Activated T-helper 1 cell treated with anti-CD3 and anti-CD28 coated beads, Interleukin-12 subunit alpha, Interleukin-12 subunit beta, Interleukin-2, Interleukin-4 antibody, amounts not matched to agents 30 ng/mL and 10 ng/mL and 1 ng/mL, durations not matched to agents 14 hours and 24 hours and 36 hours (primary cell): Measurements from ENCODE around the gene RRP7A. TPM values are rescaled to one million over a fixed set of nuclear protein-coding genes. Genes with fewer than 3 reads are reported as not detected.
"Not testable (repeated sequence)": the region's sequence is repeated elsewhere in the genome, so short reads cannot be mapped to it uniquely, and the experiment has no call there.

Experiments used
- DNase-seq: peaks from one replicate; pipeline ENCODE4 v3.0.0; 2021; ENCODE audit warnings: low spot score
- H3K27ac Mint-ChIP-seq: one replicate; pipeline ENCODE4 v1.8.0; 2021; ENCODE audit warnings: mild to moderate bottlenecking, mixed read lengths
- H3K27me3 Mint-ChIP-seq: one replicate; pipeline ENCODE4 v1.8.0; 2022; ENCODE audit warnings: mild to moderate bottlenecking, moderate library complexity, mixed read lengths; ENCODE audit not compliant: insufficient read depth
- H3K36me3 Mint-ChIP-seq: one replicate; pipeline ENCODE4 v1.8.0; 2021; ENCODE audit warnings: low read depth, mixed read lengths
- H3K4me1 Mint-ChIP-seq: one replicate; pipeline ENCODE4 v1.8.0; 2021; ENCODE audit warnings: low read depth, mixed read lengths
- H3K4me3 Mint-ChIP-seq: one replicate; pipeline ENCODE4 v1.8.0; 2021; ENCODE audit warnings: mild to moderate bottlenecking, moderate library complexity, mixed read lengths
- H3K9me3 Mint-ChIP-seq: one replicate; pipeline ENCODE4 v1.8.0; 2021; ENCODE audit warnings: mixed read lengths
- intact Hi-C: fragments of 100-400 bp; cut with micrococcal nuclease; formaldehyde crosslinking; loops from one replicate; pipeline ENCODE4 v1.15.1; 2024
- total RNA-seq: library from RNA; stranded (reverse); gene quantifications from 2 replicates; pipeline ENCODE4 v1.2.3, GENCODE V29; 2022

RRP7A gene, protein sequence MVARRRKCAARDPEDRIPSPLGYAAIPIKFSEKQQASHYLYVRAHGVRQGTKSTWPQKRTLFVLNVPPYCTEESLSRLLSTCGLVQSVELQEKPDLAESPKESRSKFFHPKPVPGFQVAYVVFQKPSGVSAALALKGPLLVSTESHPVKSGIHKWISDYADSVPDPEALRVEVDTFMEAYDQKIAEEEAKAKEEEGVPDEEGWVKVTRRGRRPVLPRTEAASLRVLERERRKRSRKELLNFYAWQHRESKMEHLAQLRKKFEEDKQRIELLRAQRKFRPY
- total RNA-seq = 131 and 144 TPM in 2 replicates

DNA sequence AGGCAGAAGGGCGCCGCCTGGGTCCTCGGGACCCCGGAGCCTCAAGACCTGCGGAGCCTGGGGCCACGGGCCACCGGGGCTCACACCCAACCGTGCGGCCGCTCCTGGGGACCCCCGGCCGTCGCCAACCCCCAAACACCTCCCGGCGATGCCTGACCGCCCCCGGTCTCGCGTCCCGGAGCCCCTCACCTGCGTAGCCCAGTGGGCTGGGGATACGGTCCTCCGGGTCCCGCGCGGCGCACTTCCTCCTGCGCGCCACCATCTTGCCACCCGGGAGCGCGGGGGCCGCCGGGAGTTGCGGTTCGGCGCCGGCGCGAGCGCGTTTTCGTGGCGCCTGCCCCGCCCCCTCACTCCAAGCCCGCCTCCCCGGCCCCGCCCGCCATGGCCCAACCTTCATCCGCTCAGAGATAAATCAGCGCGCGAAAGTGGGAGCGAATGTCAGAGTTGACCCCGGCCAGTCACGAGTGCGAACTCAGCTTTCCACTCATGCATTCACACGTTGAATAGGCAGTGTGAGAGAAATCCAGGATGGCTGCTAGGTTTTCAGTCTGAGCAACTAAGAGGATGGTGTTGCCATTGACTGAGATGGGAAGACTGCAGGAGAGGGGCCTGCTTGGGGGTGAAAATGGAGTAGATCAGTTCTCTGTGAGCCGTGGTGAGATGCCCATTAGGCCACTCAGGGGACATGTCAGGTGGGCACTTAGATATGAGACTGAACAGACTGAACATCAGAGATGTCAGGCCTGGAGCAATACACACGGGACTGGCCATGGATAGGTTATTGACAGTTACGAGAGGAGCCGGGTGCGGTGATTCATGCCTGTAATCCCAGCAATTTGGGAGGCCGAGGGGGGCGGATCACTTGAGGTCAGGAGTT, at the start of gene RRP7A:
TSS of gene RRP7A (minus strand) at position 272 of the 877 bp plus-strand sequence. CDS start at position 262, 10 bp downstream.
- Mint-ChIP-seq H3K4me1 (peaks cover 6% of the 10 kb centered on the region), H3K27ac (peak within 1 kb of the TSS; percentile 97), H3K9me3 (no peaks in the 10 kb centered on the region), H3K4me3 (peak within 1 kb of the TSS; percentile 99), H3K27me3 (peaks cover 2% of the 10 kb centered on the region), H3K36me3 (peaks cover 6% of the 10 kb centered on the region)
- DNase-seq = peak; percentile 79
- intact Hi-C loops = loop anchor here (2.0 kb wide), 1 partner anchor 33 kb away; the partner anchor contains the start of gene SERHL2

DNA sequence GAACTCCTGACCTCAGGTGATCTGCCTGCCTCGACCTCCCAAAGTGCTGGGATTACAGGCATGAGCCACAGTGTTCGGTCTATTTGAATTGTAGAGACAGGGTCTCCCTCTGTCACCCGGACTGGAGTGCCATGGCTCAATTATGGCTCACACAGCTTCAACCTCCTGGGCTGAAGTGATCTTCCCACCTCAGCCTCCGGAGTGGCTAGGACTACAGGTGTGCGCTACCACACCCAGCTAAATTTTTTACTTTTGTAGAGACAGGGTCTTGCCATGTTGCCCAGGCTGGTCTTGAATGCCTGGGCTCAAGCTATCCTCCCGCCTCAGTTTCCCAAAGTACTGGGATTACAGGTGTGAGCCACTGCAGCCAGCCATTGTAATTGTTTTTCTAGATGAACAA, 48.4 kb upstream of the RRP7A start:
- DNase-seq, H3K27ac Mint-ChIP-seq, H3K27me3 Mint-ChIP-seq, intact Hi-C loops, H3K4me1 Mint-ChIP-seq, H3K4me3 Mint-ChIP-seq, H3K9me3 Mint-ChIP-seq: not testable (repeated sequence)
- H3K36me3 Mint-ChIP-seq = peaks cover 14% of the 10 kb centered on the region

DNA sequence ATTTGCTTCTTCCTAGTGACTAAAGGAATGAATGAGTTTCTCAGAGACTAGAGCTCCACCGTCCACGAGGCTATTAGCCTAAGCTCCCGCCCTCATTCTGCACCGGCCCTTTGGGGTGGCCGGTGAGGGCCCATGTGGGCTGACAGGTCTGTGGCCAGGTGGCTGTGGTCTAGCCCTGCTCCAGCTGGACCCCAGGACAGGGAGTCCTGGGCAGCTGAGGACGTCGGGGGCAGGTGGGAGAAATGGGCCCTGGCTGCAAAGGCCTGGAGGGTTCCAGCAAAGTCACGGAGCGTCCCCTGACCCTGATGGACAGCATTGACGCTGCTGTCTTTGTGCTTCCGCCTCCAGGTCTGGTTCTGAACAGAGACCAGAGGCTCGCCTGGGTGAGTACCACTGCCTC, 46.4 kb upstream of the RRP7A start:
- intact Hi-C loops = no loop called here
- H3K36me3 Mint-ChIP-seq = peaks cover 13% of the 10 kb centered on the region
- H3K27me3 Mint-ChIP-seq = no peaks in the 10 kb centered on the region
- no peaks in the 10 kb centered on the region for H3K4me1 Mint-ChIP-seq
- H3K4me3 Mint-ChIP-seq = no peak overlapping the region
- H3K27ac Mint-ChIP-seq = no peak overlapping the region
- DNase-seq = no peak
- H3K9me3 Mint-ChIP-seq = no peaks in the 10 kb centered on the region

DNA sequence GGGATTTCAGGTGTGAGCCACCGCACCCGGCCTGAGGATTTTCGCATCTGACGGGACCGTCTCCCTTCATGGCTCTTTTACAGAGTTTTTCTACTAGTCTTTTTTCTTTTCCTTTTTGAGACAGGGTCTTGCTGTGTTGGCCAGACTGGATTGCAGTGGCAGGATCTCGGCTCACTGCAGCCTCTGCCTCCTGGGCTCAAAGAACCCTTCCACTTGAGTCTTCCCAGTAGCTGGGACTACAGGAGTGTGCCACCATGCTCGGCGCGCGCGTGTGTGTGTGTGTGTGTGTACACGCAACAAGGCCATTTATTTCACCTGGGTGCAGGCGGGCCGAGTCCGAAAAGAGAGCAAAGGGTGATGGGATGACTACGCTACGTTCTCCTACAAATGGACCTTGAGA, 45.1 kb upstream of the RRP7A start:
- Mint-ChIP-seq H3K27ac (no peak overlapping the region), H3K4me3 (no peak overlapping the region), H3K36me3 (peaks cover 5% of the 10 kb centered on the region), H3K27me3 (no peaks in the 10 kb centered on the region), H3K9me3 (no peaks in the 10 kb centered on the region), H3K4me1 (no peaks in the 10 kb centered on the region)
- intact Hi-C loops = no loop called here
- no peak for DNase-seq

DNA sequence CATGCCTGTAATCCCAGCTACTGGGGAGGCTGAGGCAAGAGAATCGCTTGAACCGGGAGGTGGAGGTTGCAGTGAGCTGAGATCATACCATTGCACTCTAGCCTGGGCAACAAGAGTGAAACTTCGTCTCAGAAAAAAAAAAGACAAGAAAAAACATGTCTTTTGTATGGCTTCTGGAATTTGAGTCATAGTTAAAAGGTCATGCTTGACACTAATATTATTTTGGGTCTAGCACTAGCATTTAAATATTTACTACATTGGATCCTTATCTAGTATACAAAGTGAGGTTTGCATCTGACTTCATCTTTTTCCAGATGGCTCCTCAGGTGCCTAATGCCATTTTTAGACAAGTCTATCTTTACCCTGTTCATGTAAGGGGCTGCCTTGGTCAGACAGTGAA, 44.3 kb upstream of the RRP7A start:
- H3K27me3 Mint-ChIP-seq, H3K4me3 Mint-ChIP-seq, H3K9me3 Mint-ChIP-seq, intact Hi-C loops, H3K27ac Mint-ChIP-seq, H3K36me3 Mint-ChIP-seq, H3K4me1 Mint-ChIP-seq, DNase-seq: not testable (repeated sequence)

DNA sequence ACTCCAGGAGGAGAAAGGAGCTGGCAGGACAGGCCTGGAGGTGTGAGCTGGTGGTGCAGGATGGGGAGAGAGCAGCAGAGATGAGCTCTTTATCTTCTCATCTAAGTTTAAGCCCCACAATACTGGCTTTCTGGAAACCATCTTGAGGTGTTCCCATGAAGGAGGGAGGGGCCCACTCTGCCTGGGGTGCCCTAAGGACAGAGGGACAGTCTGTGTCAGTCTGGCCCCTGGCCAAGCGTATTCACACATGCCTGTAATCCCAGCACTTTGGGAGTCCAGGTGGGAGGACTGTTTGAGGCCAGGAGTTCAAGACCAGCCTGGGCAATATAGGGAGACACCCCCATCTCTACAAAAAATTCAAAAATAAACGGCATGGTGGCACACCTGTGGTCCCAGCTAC, 43.1 kb upstream of the RRP7A start:
- H3K36me3 Mint-ChIP-seq = peaks cover 3% of the 10 kb centered on the region
- H3K4me1 Mint-ChIP-seq = no peaks in the 10 kb centered on the region
- intact Hi-C loops = no loop called here
- no peak overlapping the region for H3K4me3 Mint-ChIP-seq
- no peaks in the 10 kb centered on the region for H3K9me3 Mint-ChIP-seq
- no peak overlapping the region for H3K27ac Mint-ChIP-seq
- no peaks in the 10 kb centered on the region for H3K27me3 Mint-ChIP-seq
- no peak for DNase-seq

DNA sequence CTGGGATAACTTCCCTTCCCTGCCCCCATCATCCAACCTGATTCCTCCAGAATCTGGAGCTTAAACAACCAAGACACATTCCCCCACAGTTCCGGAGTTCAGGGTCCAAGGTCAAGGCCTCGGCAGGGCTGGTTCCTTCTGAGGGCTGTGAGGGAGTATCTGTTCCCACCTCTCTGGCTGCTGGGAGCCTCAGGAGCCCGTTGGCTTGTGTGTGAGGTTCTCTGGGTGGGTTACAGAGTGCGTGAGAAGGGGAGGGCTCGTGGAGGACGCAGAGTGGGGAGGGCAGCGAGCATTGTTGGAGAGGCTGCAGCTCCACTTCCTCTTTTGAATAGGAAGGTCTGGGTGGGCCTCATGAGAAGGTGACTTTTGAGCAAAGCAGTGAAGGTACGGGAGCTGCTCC, 42.7 kb upstream of the RRP7A start:
- Mint-ChIP-seq H3K4me3 (no peak overlapping the region), H3K27me3 (no peaks in the 10 kb centered on the region), H3K27ac (no peak overlapping the region), H3K4me1 (no peaks in the 10 kb centered on the region), H3K9me3 (no peaks in the 10 kb centered on the region), H3K36me3 (peaks cover 3% of the 10 kb centered on the region)
- no peak for DNase-seq
- intact Hi-C loops = no loop called here

DNA sequence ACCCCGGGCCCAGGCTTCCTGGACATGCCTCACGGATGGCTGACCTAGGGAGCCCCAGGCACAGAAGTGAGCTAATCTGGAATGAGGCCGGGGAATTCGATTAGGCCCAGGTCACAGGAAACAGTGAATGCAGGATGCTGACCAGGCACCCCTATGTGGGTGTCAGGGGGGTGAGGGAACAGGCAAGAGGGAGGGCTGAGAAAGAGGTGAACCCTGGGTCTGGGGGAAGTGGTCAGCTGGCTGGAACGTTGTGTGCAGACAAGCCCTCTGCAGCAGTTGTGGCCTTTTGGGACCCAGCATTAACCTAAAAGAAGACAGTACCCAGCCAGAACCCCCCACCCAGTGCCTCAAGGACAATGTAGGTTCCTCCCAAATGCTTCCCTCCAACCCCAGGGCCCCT, 42.3 kb upstream of the RRP7A start:
- Mint-ChIP-seq H3K4me1 (no peaks in the 10 kb centered on the region), H3K4me3 (no peak overlapping the region), H3K27ac (no peak overlapping the region), H3K36me3 (peaks cover 3% of the 10 kb centered on the region), H3K9me3 (no peaks in the 10 kb centered on the region), H3K27me3 (no peaks in the 10 kb centered on the region)
- no peak for DNase-seq
- intact Hi-C loops = no loop called here

DNA sequence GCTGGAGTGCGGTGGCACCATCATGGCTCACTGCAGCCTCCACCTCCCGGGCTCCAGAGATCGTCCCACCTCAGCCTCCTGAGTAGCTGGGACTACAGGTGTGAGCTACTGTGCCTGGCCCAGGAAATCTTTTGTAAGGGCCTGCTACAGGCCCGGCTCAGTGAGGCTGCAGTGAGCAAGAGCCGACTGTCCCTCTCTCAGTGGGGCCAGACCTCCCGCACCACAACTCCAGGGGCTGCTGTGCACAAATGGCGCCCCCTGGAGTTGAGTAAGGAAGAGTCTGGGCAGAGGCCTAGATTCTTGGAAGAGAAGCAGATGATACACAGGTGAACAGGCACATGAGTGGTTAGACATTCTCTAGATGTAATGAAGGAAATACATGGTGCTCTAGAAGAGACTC, 41.2 kb upstream of the RRP7A start:
- intact Hi-C loops = no loop called here
- Mint-ChIP-seq H3K27ac (no peak overlapping the region), H3K4me3 (no peak overlapping the region), H3K36me3 (peaks cover 3% of the 10 kb centered on the region), H3K9me3 (no peaks in the 10 kb centered on the region), H3K4me1 (no peaks in the 10 kb centered on the region), H3K27me3 (no peaks in the 10 kb centered on the region)
- DNase-seq = no peak

DNA sequence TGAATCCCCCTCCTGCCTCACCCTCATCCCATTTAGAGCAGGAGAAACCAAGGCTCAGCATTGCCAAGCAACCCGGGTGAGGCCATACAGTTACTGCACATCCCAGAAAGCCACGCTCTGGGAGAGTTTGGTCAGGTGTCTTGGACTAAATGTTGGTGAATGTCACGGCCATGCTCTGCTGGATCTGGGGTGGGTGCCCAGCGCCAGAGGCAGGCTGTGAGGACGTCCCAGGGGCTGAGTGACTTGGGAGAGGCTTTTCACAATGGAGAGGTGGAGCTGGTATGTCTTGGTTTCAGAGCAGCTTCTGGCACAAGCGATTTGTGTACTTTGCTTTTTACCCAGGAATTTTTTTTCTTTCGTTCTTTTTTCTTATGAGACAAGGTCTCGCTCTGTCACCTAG, 40.8 kb upstream of the RRP7A start:
- intact Hi-C loops = no loop called here
- peaks cover 3% of the 10 kb centered on the region for H3K36me3 Mint-ChIP-seq
- no peak overlapping the region for H3K27ac Mint-ChIP-seq
- DNase-seq = no peak
- no peak overlapping the region for H3K4me3 Mint-ChIP-seq
- no peaks in the 10 kb centered on the region for H3K27me3 Mint-ChIP-seq
- no peaks in the 10 kb centered on the region for H3K4me1 Mint-ChIP-seq
- no peaks in the 10 kb centered on the region for H3K9me3 Mint-ChIP-seq

DNA sequence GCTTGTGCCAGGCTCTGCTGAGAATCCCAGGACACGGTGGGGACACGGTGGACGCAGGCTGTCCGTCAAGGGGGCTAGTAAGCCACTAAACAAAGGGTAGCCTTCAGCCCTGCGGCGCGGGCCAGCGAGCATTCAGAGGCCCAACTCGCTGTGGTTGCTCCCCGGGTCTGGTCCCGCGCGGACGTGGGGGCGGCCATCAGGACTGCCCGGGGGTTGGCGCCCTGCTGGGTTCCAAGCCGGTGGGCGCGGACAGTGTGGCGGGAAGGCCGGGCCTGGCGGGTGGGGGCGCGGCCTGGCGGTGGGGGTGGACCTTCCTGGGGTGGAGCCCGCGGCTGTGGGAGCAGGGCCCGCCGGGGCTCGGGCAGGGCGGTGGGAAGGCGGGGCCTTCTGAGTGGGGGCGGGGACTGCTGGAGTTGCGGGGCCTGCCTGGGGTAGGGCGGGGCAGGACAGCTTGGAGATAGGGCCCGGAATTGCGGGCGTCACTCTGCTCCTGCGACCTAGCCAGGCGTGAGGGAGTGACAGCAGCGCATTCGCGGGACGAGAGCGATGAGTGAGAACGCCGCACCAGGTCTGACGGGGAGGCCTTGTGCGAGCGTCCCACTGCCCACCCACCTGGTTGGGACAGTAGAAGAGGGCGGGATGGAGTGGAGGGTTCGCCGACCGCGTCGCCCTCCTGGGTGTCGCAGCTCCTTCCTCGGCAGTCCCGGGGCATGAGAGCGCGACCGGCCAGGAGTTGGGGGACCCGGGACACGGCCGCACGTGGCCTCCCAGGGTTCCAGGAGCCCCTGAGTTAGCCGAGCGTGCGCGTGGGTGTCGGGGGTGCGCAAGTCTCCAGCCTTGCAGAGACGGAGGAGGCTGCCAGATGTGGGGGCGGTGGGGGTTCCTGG, 34.1 kb upstream of the RRP7A start, which contains the start of gene SERHL2:
TSS of gene SERHL2 (plus strand) at position 482 of the 887 bp plus-strand sequence. CDS start at position 547, 65 bp downstream.
- peak; percentile 85 for DNase-seq
- no peaks in the 10 kb centered on the region for H3K27me3 Mint-ChIP-seq
- peak within 1 kb of the TSS; percentile 87 for H3K4me3 Mint-ChIP-seq
- intact Hi-C loops = loop anchor here (2.0 kb wide), 4 partner anchors 21 to 587 kb away; no protein-coding TSS in a partner anchor
- H3K27ac Mint-ChIP-seq = peak within 1 kb of the TSS; percentile 52
- no peaks in the 10 kb centered on the region for H3K9me3 Mint-ChIP-seq
- no peaks in the 10 kb centered on the region for H3K36me3 Mint-ChIP-seq
- H3K4me1 Mint-ChIP-seq = peaks cover 6% of the 10 kb centered on the region

DNA sequence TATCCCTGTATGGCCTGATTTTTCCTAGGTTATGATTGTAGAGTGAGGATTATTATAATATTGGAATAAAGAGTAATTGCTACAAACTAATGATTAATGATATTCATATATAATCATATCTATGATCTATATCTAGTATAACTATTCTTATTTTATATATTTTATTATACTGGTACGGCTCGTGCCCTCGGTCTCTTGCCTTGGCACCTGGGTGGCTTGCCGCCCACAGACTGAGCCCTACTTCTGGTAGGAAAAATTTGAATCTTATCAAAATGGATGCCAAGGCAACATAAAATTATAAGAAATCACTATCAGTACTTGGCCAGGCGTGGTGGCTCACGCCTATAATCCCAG, 32.7 kb upstream of the RRP7A start:
- Mint-ChIP-seq H3K27ac (peak overlapping the region; percentile 58), H3K4me3 (peak overlapping the region; percentile 60)
- not testable (repeated sequence) for H3K4me1 Mint-ChIP-seq, H3K36me3 Mint-ChIP-seq, H3K27me3 Mint-ChIP-seq, DNase-seq, H3K9me3 Mint-ChIP-seq
- intact Hi-C loops = loop anchor here (2.0 kb wide), 4 partner anchors 19 to 585 kb away; no protein-coding TSS in a partner anchor
